GM21737 (cell line): ENCODE data around the gene GALM.

Source experiments
- ATAC-seq: cut with Tn5 transposase; IDR thresholded peaks from one replicate; pipeline ENCODE4 v1.9.1; 2021; ENCODE audit warnings: mild to moderate bottlenecking, moderate library complexity; ENCODE audit not compliant: unreplicated experiment

Gene GALM

DNA sequence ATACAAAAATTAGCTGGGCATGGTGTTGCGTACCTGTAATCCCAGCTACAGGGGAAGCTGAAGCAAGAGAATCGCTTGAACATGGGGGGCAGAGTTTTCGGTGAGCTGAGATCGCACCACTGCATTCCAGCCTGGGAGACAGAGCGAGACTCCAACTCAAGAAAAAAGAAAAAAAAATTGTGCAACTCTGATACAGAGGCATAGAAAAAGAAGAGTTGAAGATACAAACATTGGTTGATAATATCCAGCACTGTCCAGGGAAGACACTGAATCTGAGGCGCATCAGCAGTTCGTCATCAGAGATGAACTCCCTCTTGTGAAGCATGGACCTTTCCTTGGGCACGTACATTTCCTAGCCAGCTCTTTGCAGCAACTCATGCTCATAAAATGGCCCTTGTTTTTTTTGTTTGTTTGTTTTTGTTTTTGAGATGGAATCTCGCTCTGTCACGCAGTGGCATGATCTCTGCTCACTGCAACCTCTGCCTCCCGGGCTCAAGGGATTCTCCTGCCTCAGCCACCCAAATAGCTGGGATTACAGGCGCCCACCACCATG, 16.7 kb upstream of the GALM start:
- no peak for ATAC-seq

GRCh38 chr2:38650012-38650411, 15.9 kb upstream of the GALM start:
- no peak for ATAC-seq

DNA sequence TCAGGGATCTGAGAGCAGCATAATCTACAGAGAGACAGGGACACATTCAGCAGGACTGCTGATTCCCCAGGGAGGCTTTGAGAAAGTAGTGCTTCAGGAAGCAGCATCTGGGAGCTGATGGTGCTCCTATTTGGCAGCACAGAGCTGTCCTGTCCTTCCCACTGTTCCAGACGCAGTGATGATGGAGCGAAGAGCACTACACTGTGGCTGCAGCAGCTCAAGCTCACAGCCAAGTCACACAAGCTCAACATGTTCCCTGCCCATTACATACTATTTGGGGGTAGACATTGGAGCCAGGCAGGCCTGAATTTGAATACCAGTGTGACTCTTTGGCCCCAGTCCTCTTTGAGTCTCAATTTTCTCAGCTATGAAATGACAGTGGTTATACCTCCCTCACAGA, 15.2 kb upstream of the GALM start:
- no peak for ATAC-seq

DNA sequence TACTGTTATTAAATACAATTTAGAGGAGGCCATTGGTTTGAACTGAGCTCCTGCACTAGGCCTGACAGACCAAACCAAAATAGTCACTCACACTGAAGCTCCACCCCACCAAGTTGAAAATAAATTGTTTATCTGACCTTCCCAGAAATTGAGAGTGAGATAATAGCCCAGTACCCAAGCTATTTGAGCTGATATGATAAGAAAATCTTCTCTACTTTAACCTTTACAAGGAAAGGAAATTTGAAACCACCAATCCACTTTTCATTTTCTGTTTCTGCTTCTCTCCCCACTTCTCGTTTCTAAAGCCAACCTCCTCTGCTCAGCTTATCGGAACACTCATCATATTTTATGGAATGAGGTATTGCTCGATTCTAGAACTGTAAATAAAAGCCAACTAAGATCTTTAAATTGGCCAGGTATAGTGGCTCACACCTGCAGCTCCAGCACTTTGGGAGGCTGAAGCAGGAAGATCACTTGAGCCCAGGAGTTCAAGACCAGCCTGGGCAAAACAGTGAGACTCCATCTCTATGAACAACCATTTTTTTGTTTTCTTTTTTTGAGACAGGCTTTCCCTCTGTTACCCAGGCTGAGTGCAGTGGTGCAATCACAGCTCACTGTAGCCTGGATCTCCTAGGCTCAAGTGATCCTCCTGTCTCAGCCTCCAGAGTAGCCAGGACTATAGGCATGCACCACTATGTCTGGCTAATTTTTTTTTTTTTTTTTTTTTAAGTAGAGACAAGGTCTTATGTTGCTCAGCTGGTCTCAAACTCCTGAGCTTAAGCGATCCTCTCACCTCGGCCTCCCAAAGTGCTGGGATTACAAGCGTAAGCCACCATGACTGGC, 13.3 kb upstream of the GALM start:
- ATAC-seq = no peak

DNA sequence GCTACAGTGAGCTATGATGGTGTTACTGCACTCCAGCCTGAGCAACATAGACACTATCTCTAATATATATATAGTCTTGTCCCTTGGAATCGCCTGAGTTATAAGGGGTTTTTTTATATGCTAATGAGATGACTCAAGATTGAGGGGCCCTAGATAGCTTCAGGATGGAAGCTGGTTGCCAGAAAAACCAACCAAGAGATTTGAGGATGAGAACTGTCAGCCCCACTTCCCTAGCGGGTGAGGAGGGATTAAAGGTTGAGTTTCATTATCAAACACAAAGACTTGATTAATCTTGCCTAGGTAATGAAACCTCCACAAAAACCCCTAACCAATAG, 12.6 kb upstream of the GALM start:
- no peak for ATAC-seq

DNA sequence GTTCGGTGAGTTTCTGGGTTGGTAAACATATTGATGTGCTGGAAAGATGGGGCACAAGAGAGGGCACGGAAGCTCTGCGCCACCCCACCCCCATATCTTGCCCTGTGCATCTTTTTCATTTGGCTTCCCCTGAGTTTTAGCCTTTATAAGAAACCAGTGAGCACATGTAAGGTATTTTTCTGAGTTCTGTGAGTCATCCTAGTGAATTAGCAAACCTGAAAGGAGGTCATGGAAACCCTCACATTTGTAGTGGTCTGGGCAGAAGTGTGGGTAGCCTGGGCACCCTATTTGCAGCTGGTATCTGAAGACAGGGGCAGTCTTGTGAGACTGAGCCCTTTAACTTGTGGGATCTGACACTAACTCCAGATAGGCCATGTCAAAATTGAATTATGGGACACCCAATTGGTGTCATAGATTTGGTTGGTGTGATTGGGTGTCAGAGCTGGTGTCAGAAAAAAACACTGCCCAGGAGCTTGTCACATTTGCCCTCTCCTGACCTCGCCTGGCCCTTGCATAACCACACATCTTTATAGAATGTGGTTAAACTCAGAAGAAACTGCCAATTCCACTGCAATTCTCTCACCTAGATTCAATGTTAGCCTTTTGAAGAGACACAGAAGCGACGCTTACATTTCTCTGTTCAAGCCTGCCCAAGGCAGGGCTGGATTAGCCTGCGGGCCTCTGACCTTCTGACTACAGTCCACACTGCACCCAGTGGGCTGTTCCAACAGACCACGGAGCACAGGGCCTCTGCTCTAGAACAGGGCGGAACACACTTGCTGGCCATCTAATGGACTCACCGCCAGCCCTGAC, 12.0 kb upstream of the GALM start:
- no peak for ATAC-seq

DNA sequence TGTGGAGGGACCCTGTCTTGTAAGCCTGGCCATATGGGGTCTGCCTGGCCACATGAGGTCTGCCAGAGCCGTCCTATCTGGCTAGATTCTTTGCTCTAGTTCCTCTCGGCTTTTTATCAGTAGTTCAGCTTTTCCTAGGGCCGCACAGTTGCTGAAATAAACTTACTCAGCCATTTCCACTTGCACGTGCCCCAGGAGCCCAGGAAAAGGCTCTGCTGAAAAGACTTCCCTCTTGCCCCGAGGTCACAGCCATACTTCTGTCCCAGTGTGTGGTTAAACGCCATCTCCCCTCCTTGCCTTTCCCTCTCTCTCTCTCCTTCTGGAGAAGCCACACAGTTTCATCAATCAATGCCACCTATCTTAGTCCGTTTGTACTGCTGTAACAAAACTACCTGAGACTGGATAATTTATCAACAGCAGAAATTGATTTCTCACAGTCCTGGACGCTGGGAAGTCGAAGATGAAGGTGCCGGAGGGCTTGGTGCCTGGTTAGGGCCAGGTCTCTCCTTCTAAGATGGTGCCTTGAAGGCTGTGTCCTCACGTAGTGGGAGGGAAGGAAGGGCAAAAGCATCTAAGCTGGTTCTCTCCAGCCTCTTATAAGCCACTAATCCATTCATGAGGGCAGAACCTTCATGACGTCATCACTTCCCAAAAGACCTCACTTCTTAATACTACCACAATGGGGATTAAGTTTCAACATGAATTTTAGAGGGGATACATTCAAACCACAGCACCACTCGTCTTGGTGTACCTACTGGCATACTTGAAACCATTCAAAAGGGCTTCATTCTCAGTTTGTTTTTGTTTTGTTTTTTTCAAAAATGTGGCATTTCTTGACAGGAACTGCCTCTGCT, 11.2 kb upstream of the GALM start:
- no peak for ATAC-seq

GRCh38 chr2:38655441-38655840, 10.5 kb upstream of the GALM start:
- no peak for ATAC-seq

DNA sequence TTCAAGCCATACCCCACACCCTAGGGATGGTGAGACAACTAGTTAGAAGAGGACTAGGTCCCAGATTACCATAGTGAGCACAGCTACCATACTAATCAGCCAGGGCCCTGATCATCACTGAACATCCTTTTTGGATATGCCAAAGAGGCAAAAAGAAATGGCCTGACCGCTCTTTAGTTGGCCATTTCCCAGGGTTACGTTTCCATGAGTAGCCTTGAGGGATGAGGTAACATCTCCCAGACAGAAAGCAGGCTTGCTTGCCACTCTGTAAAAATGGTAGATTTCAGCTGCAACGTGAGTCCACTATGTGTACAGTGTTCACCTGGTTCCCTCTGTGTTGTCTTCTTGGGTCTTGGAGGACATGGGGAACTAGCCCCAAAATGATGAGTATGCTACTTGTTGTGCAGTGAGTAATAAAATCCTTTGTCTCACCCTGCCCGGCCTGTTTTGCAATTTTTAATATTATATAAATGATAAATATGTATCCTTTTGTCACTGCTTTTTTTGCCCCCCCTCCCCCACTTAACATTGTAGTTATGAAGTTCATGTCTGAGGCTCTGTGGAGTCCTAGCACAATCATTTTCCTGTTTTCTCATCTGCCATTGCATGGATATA, 8.9 kb upstream of the GALM start:
- no peak for ATAC-seq

GRCh38 chr2:38658613-38659012, 7.3 kb upstream of the GALM start:
- no peak for ATAC-seq

DNA sequence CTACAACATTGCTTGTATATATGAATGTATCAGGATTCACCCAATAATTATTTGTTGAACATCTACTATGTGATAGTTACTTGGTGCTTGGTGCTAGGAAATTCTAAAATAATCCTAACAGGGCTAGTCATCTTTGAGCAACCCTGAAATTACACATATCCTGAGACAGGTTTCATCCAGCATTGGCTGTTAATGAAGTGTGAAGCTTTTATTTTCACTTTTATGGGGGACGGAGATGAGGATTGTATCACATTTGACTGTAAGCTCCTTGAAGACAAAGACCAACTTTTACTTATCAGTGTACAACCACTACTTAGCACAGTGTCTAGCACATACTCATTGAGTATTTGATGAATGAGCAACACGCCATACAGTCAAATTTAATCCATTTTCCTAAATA, 6.8 kb upstream of the GALM start:
- no peak for ATAC-seq

GRCh38 chr2:38660282-38660681, 5.6 kb upstream of the GALM start:
- no peak for ATAC-seq

- no peak for ATAC-seq
Observed at GRCh38 chr2:38661306-38661705, 4.6 kb upstream of the GALM start.

DNA sequence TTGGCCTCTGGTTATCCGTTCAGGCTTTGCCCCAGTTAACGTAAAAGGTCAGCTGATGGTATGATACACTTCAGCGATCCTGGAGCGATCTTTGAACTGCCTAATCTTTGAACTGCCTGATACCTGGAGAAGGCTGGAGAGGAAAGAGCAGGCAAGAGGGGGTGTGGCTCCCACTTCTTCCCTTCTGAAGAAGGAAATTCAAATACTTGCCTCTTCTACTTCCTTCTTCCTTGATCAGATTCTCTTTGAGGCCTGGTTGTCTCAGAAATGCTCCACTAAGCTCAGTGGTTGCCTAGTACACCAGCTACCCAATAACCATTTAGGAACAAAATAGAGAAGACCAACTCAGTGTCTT, 619 bp downstream of the GALM start:
- no peak for ATAC-seq

DNA sequence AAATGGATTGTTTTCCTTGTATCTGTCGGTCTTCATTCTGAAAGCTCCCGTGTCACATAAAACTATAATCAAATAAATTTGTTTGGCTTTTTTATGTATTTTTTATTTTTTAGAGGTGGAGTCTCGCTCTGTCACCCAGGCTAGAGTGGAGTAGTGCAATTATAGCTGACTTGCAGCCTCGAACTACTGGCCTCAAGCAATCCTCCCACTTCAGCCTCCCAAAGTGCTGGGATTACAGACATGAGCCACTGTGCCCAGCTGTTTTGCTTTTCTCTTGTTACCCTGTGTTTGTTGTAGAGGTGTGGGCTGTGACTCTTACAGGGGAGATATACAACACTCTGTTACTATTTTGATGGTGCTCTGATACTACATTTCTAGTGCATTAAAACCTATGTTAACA, 2.2 kb downstream of the GALM start:
- ATAC-seq = no peak

- ATAC-seq = no peak
Observed at GRCh38 chr2:38668779-38669479, 3.0 kb downstream of the GALM start.

DNA sequence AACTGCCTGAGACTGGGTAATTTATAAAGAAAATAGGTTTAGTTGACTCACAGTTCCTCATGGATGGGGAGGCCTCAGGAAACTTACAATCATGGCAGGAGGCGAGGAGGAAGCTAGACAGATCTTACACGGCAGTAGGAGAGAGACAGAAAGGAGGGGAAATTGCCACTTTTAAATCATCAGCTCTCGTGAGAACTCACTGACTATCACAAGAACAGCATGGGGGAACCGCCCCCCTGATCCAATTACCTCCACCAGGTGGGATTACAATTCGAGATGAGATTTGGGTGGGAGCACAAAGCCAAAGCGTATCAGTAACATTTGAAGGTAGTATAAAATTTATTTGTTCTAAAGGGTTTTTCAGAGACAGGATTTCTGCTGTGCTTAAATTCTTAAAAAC, 5.4 kb downstream of the GALM start:
- no peak for ATAC-seq

DNA sequence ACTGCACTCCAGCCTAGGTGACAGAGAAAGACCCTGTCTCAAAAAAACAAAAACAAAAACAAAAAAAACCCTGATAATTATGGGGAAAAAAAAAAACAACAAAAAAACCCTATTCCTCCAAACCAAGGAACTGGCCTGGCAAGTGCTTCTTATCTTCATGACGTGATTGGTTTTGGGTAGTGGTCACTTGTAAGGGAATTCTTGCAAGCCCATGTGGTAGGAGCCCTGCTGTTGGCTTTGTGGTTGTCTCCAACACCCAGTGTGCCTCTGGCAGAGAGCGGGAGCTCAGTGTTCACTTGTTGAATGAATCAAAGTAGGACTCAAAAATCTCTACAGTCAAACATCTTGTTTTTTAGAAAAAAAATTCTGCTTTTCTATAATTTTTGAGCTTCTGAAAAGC, 6.0 kb downstream of the GALM start:
- no peak for ATAC-seq

GRCh38 chr2:38672445-38673391, 6.8 kb downstream of the GALM start:
- ATAC-seq = no peak
